HG02763 (cell line): ENCODE data around the gene BCAS1.

Experiments
- ATAC-seq: cut with Tn5 transposase; IDR thresholded peaks from one replicate; pipeline ENCODE4 v1.9.1; 2021; ENCODE audit warnings: mild to moderate bottlenecking, moderate library complexity; ENCODE audit not compliant: unreplicated experiment

The BCAS1 gene

DNA sequence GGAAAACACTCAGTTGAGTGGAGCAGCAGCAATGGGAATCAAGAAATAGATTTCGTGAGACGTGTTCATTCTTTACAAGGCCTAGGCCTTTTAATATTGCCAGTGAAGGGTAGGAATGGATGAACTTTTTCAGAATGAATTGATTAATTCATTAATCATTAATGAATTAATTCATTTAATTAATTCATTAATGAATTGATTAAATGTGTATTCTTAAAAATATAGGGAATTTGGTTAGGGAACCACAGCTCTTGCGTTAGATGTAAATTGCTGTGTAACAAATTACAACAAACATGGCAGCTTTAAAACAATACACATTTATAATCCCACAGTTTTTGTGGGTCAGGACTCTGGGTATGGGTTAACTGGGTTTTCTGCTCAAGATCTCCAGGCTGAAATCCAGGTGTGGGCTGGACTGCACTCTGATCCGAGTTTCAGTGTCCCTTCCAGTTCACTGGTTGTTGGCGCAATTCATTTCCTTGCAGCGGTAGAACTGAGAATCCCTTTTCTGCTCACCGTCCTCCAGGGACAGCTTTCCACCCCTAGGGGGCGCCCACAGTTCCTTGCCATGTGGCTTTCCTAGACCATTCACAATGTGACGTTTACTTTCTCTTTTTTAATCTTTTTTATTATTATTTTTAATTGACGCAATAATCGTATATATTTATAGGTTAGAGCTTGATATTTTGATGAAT lies 32.8 kb upstream of the BCAS1 start:
- ATAC-seq, result no peak

DNA sequence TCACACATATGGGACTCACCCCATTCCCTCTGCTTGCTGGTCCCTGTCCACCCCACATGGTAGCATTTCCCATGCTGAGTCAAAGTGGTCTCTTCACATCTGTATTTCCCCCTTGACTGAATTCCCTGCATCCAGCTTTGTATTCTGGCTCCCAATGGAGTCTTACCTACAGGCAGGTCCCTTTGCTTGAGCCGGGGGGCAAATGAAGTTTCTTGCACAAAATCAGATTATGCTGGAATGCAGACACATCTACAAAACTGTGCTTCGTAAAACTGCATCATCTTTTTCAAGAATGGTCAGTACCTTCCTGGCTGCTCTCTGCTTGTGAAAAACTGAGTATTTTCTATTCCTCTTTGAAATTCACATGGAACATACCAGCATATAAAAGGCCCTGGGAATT lies 32.1 kb upstream of the BCAS1 start:
- no peak for ATAC-seq

DNA sequence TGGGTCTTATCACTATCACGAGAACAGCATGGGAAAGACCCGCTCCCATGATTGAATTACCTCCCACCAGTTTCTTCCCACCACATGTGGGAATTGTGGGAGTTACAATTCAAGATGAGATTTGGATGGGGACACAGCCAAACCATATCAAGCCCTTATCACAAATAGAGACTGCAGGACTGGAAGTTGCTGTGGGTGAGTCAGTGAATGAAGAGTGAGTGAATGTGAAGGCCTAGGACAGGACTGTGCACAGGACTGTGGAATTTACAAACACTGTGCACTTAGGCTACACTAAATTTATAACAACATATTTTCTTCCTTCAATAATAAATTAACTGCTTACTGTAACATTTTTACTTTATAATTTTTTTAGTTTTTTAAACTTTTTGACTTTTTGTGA lies 30.2 kb upstream of the BCAS1 start:
- ATAC-seq, result no peak

DNA sequence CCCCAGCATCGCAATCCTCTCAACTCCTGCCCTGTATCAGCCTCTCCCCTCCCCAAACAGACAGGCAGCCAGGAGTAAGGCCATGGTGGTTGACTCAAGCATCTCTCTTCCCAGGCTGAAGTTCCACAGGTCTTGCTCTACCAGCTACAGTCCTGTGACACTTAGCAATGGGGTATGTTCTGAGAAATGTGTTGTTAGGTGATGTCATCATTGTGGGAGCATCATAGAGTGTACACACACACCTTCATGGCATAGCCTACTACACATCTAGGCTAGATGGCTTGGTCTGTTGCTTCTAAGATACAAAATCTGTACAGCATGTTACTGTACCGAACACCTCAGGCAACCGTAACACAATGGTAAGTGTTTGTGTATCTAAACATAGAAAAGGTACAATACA lies 29.5 kb upstream of the BCAS1 start:
- no peak for ATAC-seq

DNA sequence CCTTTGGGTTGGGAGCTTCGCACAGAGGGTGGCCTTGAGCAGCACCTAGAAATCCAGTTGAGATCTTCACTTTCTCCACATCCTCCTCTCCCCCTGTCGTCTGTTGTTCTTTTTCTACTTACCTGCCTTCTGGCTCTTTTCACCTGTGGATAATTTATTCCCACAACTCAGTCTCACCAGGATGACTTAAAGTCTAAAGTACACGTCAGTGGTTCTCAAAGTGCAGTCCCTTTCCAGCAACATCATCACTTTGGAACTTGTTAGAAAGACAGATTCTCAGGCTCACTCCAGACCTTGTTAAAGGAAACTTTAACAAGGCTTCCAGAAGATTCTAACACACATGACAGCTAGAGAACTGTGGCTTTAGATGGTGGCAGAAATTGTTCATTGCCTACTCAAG lies 27.7 kb upstream of the BCAS1 start:
- ATAC-seq, result no peak

DNA sequence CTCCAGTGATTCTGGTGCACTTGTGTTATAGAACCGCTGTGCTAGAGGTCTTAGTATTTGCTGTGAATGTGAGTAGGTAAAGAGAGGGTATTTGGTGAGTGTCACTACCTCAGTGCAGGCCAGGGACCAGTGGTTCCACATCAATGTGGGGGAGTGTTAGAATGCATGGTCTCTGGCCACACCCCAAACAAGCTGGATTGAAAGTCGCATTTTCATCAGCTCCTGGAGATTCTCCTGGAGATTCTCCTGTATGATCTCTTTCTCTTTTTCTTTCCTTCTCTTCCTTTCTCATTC lies 26.8 kb upstream of the BCAS1 start:
- ATAC-seq, result no peak

DNA sequence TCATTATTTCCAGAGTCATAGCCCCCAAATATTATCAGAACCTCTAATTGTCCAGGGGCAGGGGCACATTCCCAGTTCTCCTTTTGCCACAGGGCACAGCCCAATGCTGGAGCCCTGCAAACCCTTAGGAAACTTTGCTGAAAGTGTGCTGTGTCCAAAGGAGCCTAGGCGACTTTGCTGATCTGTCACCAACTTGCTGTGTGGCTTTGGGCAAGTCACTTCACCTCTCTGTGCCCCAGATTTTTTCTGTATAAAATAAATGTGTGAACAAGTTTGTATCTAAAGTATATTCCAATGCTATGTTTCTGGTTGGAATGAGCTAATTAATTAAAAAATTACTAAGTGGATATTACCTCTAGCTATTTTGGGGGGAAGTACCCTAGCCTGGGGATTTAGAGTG lies 25.4 kb upstream of the BCAS1 start:
- ATAC-seq, result no peak

DNA sequence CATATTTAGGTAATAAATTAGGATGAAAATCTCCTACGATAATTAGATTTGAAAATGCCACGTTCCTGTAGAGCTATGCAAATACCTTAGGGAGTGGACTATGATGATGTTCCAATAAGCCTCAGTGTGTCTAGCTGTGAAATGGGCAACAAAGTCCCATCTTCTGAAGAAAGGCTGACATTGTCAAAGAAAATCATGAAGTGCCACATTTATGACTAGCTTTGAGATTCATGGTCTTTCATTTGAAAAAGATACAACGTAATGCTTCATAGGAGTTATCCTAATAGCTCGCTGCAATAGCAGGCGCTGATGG lies 23.8 kb upstream of the BCAS1 start:
- ATAC-seq, result no peak

DNA sequence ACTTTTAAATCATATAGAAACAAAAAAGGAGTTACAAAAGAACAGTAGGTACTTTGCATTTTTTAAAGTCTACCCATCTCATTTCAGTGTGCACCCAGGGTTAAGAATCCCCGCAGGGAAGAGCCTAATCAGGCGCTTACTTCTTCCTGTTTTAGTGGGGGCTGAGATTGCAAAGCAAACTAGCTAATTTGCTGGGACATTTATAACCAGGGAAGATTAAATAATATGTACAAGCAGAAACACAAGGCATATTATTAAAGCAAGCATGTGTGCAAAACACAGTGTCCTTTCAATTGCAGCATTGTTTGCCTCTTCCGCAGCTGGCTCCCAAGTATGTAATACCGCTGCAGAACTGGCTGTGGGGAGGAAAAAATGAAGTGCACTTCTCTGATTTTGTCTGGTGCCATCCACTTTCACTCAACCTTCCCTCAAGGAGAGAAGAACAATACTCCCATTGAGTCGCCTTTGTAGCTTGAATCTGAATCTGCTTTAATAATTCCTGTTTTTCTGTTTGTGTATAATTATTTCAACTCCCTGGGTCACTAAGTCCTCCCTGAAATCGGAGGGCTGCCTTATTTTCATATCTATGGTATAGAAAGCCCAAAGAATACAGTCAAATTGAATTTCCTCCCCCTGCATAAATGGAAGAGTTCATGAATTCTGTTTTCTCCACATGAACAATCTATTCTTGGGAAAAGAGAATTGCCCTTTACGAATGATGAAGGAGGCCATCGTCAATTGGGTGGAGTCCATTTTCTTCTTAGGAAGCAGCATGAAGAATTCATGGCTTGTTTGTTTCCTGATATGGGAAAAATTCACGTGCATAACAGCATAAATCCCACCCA lies 23.3 kb upstream of the BCAS1 start:
- ATAC-seq, result no peak

DNA sequence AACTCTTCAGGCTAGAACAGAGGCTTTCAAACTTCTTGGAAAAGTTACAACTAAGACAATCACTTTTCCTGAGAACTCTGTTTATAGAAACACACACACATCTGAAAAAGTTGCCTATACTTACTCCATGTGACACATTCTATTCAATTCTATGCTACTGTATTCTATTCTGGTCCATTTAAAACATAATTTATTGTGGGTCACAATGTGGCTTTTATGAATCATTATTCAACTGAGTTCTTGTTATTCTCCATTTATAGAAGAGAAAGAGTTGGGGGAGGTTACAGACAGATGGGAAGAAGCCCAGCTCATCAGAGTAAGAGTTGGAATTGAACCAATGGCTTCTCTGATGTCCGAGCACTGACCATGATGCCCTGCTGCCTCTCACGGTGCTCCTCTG lies 21.6 kb upstream of the BCAS1 start:
- ATAC-seq, result no peak

DNA sequence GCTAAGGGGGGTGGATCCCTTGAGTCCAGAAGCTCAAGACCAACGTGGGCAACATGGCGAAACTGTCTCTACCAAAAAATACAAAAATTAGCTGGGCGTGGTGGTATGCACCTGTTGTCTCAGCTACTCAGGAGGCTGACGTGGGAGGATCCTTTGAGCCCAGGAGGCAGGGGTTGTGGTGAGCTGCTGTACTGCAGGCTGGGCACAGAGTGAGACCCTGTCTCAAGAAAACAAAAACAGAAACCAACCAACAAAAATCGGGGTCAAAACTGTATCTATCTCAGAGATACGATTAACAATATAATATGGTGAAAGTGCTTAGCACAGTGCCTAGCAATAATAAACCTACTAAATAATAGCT lies 20.7 kb upstream of the BCAS1 start:
- no peak for ATAC-seq

DNA sequence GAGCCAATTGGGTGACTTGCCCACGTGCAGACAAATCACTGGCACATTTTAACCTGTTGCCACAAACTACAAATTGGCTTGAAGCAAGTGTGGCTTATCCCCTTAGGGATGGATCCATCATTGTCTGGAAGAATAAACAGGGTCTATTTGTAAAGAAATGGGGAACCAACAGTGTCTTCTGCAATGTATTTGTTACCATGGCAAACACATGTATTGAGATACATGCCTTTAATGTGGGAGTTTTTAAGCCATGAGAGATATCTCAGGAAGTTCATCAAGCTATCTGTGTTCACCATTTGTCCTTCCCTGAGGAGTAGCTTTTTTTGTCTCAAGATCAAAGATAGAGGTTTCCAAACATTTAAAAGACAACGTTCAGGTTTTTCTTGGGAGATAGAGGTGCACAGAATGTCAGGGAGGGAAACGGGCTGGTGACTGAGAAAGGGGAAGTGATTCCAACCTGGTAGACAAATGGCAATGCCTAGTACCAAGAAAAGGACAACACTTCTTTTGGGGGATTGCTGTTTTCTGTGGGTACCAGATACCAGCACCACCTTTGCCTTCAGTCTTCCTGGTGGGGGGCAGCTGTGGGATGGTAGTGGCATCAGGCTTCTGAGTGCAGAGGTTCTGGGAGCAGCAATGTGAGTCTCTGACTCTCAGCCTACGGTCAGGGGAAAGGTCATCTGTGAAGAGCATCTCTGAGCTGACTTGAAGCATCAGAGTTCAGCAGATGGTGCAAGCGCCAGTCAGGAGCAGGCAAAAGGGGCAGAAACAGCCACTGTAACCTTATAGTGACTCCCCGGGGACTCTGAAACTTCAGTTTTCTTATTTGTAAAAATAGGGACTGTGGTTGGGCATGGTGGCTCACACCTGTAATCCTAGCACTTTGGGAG lies 20.1 kb upstream of the BCAS1 start:
- no peak for ATAC-seq

DNA sequence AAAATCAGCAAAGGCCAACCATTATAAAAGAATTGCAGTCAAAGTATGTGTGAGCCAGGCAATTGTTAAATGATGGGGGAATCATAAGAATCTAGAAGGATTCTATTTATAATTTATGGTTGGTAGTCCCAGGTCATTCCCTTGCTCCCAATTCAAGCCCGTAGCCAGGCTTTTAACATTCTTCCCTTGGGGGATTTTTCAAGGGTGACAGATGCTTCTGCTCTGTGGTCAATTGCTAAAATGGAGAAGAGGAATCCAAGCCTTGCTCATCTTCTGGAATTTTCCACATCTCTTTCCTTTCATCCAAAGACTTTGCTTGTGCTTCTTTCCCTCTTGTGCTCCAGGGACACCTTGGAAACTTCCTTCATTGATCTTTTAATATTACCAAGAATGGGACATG lies 18.0 kb upstream of the BCAS1 start:
- ATAC-seq, result no peak

DNA sequence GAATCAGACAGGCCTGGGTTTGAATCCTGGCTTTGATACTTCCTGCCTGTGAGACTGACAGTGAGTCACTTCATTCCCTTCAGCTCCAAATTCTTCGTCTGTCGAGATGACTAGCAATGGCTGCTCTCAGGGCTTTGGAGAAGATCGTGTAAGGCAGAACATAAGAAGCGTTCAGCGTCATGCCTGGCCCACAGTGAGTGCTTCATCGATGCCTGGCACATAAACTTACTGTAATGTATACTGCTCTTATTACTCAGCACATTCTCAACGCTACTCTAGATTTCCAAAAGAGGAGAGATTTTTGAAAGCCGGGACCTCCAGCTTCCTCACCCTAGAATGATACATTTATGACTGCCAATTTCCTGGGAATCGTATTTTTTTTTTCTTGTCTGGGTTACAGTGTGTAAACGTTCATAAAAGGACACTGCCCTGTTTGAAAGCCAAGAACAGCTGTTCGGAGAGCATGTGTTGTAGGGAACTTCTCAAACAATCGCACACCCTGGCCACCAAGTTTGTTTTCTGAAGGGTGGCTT lies 16.2 kb upstream of the BCAS1 start:
- ATAC-seq, result no peak

DNA sequence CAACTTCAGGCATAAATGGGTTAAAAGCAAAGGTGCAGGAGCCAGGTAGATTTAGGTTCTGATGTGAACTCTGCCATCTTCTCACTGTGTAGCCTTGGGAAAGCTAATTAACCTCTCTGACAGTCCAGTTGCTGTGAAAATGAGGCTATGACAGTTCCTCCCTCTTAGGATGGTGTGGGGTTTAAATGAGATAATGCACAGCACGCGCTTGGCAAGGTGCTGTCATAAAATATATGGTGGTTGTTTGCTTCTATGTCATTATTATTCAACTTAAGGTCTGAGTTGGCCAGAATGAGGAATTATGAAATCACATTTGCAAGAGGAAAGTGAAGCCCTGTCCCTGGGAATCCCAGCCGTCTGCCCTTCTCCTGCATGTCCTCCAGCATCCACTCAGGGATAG lies 15.5 kb upstream of the BCAS1 start:
- no peak for ATAC-seq

DNA sequence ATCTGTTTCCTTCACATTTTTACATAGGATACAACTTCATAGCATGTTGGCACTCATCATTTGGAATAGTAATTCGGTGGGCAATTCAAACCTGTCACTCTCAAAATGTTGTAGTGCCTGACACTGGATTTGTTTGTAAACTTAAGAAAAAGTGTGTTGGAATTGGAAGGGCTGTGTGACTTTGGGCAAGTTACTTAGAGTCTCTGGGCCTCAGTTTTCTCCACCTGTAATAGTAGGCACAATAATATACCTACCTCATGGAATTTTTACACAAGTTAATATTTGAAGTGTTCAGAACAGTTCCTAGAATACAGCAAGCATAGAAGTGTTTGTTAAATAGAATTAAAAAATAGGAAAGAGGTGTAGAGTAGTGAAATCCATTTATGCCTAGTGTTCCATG lies 15.0 kb upstream of the BCAS1 start:
- no peak for ATAC-seq

DNA sequence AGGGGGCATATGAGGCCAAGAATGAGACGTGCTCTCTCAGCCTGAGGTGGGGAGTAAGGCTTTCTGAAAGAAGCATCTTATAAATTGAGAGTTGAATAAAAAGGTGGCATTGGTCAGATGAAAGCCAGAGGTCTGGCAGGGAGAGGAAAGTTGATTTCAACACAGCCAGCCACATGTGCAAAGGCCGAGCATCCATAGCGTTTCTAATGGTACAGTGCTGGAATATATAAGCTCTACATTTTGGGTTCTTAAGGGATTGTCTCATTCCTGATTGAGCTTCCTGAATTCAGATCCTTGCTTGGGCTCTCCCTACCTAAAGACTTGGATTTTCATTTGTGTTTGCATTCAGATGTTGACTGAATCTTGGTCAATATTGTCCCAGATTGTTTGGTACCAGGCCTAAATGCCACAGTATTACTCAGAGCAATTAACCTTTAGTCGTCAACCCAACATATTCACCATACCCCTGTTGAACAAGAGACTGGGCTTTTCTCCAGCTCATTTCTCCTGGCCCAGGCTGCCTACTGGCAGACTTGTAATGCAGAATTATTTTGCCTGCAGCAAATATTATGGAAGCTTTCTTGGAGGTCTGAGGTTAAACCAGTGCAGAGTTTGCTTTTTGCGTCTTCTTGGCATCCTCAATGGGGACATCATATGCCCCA lies 14.5 kb upstream of the BCAS1 start:
- ATAC-seq, result no peak

DNA sequence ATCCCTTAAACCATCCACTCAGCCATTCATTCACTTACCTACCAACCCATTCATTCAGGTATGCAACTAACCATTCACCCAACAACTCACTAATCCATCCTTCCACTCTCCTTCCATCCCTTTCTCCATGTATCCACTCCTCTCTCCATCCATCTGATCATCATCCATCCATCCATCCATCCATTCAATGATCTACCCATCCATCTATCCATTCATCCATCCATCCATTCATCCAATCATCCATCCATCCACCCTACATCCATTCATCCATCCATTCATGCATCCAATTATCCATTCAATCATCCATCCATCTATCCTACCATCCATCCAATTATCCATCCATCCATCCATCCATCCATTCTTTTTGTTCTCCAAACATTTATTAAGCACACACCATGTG lies 13.8 kb upstream of the BCAS1 start:
- no peak for ATAC-seq

DNA sequence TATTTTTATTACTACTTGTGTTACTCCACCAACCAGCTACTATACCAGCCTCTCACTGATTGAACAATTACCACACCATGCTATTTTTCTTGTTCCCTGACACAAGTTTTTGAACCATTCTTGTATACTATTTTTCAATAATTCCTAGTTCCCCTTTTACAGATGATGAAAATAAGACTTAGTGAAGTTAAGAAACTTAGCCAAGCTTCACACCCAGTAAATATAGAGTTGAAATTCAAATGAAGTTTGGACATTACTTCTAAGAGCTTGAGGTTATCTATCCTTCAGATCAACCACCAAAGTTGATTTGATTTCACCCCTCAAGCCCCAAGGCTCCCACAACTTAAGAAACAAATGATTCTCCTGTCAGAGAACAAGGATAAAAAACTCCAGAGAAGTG lies 13.1 kb upstream of the BCAS1 start:
- peak; percentile 53 for ATAC-seq

DNA sequence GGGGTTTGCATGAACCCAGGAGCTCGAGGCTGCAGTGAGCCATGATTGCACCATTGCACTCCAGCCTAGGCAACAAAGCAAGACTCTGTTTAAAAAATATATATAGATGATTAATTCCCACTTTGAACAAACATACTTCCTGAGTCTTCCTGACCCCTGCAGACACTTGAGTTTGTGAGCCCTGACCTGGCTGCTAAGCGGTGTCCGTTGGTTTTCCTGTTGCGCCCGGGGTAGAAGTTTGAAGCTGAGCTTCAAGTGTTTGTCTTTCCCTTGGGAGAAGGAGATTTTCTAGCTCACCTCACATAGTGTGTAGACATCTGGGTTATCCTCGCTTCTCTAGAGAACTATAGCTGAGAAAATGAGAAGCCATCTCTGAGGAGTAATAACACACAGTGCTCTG lies 11.7 kb upstream of the BCAS1 start:
- ATAC-seq, result no peak

DNA sequence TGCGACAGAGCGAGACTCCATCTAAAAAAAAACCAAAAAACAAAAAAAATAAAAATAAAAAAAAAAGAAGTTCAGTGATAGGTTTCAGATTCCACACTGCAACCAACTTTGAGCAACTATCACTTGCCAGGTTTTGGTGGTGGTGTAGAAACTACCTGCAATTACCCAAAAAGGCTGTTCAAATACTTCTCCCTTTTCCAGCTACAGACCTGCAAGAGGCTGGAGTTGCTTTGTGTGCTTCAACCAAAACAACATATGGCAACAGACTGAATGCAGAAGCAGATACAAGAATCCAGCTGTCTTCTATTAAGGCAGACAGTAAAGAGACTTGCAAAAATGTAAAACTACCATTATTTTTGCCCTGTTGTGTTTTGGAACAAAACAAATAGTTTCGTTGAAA lies 9.3 kb upstream of the BCAS1 start:
- ATAC-seq, result no peak
